ENCODE data around the gene GCH1.

- TF ChIP-seq CTCF (IDR thresholded peaks at IDR 0.05; ENCODE audit: poor library complexity, severe bottlenecking) (no peak), REST (IDR thresholded peaks at IDR 0.05; ENCODE audit: borderline replicate concordance) (no peak)
Observed at GRCh38 chr14:54794796-54795195, 107.8 kb downstream of the GCH1 start.

Data from neural cell (in vitro differentiated cells).